ENCODE results near the gene HOXA5. TPM values are rescaled to one million over a fixed set of nuclear protein-coding genes. Genes with fewer than 3 reads are reported as not detected.

Gene HOXA5
- total and polyA plus RNA-seq, 2 of the 8 experiments (the other 6 are each of a cell fraction or from before 2014, with no cell fraction given): not detected

DNA sequence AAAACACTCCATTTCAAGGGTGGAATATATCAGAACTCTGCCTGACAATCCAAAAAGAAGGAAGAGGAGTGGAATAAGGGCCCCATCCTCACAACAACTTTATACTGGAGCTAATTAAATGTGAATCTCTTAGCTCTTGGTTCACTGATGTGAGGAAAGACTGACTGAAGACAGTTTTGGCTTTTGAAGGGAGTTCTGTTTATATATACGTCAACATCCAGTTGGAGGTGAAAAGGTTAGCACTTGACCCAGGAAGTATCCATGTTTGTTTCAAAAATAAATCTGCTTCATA is 50.7 kb downstream of the HOXA5 start:
- Histone ChIP-seq H3K27me3 (replicated peaks in 1 of 4; ENCODE audit: control insufficient read depth in 3 of 4, extremely low read depth in 1 of 4, insufficient read depth in 3 of 4, low read length in 3 of 4) (peaks cover 85 to 100% (median 96%) of the 10 kb centered on the region in 4 experiments), H4K20me1 (replicated peaks in 1 of 2; ENCODE audit: control insufficient read depth in 1 of 2, insufficient read depth in 2 of 2, low read length in 2 of 2) (peaks cover 11 to 36% of the 10 kb centered on the region in 2 experiments), H2BK15ac (ENCODE audit: low read length) (no peak overlapping the region), H2AFZ (ENCODE audit: low read length) (no peak overlapping the region), H4K5ac (ENCODE audit: insufficient read length, low read depth, low read length) (no peak overlapping the region), H4K8ac (ENCODE audit: extremely low read depth, insufficient read depth, low read length) (no peak overlapping the region), H3K27ac (ENCODE audit: low read depth, low read length) (no peak overlapping the region), H3K9ac (replicated peaks in 1 of 4; ENCODE audit: extremely low read depth in 1 of 4, low read depth in 3 of 4, low read length in 3 of 4) (no peak overlapping the region), H4K91ac (replicated peaks; ENCODE audit: insufficient read length, low read length) (no peak overlapping the region), H2AK5ac (ENCODE audit: low read depth, low read length) (no peak overlapping the region), H3K79me1 (ENCODE audit: low read depth, low read length) (no peaks in the 10 kb centered on the region), H3K36me3 (ENCODE audit: control insufficient read depth in 2 of 4, insufficient read depth in 4 of 4, low read length in 3 of 4) (peaks cover 0 to 5% (median 0%) of the 10 kb centered on the region in 4 experiments; a peak in 2 of 8 replicates), H3K4me3 (ENCODE audit: extremely low read depth in 1 of 4, insufficient read depth in 2 of 4, low read depth in 3 of 4, low read length in 4 of 4) (no peak overlapping the region), H2BK120ac (replicated peaks; ENCODE audit: low read depth, low read length) (no peak overlapping the region), H3K23me2 (ENCODE audit: low read depth, low read length) (peaks cover 7% of the 10 kb centered on the region; the same call in 1 of the 2 replicates), H3K4ac (replicated peaks; ENCODE audit: insufficient read length, low read depth, low read length) (no peak overlapping the region), H3K4me2 (ENCODE audit: insufficient read depth in 1 of 2, low read depth in 2 of 2, low read length in 2 of 2) (no peak overlapping the region), H2BK5ac (ENCODE audit: low read depth, low read length) (no peak overlapping the region), H3K4me1 (replicated peaks in 1 of 4; ENCODE audit: control insufficient read depth in 3 of 4, insufficient read depth in 4 of 4, low read length in 3 of 4) (peaks cover 2 to 17% (median 10%) of the 10 kb centered on the region in 4 experiments), H3K56ac (replicated peaks; ENCODE audit: insufficient read length, low read depth, low read length) (no peak overlapping the region), H3K79me2 (ENCODE audit: control insufficient read depth in 1 of 2, insufficient read depth in 2 of 2, low read length in 2 of 2) (no peaks in the 10 kb centered on the region), H2BK12ac (ENCODE audit: low read depth, low read length) (no peak overlapping the region), H3K9me3 (ENCODE audit: insufficient read depth in 2 of 2, low read depth in 1 of 2, low read length in 1 of 2) (no peaks in the 10 kb centered on the region; a peak in 1 of 4 replicates), H3K23ac (ENCODE audit: insufficient read length) (no peak overlapping the region), H2BK20ac (ENCODE audit: low read length) (no peak overlapping the region), H3K18ac (ENCODE audit: extremely low read depth, low read length) (no peak overlapping the region), H3K14ac (ENCODE audit: insufficient read length) (no peak overlapping the region)
- TF ChIP-seq EZH2 (IDR thresholded peaks at IDR 0.05; ENCODE audit: low read depth, low read length, severe bottlenecking) (peak; percentile 59), SP2 (IDR thresholded peaks at IDR 0.05; ENCODE audit: low read length) (no peak)
- WGBS, 2 experiments (ENCODE audit: extremely low coverage in 1 of 2, insufficient coverage in 1 of 2, insufficient read length in 1 of 2, insufficient replicate concordance in 2 of 2, low coverage in 1 of 2, low lambda C conversion rate in 2 of 2, missing lambda C conversion rate in 1 of 2): 35% methylated on average over 1 of the region's 1 CpG; no CpG with 5 or more reads in 1 of the 2 experiments
- DNase-seq (ENCODE audit: low read depth in 1 of 2, low spot score in 2 of 2) (no peak), FAIRE-seq (no peak)
- ChIA-PET POLR2A (ENCODE audit: partially characterized antibody) (no interaction called here), CTCF (ENCODE audit: partially characterized antibody) (interaction anchor here (0.9 to 12.1 kb wide), 4 partner anchors 8 to 86 kb away, joined by 3 to 123 read pairs (median 4); partner anchors contain the start of genes HOXA5 and HOXA6)
